Erythroblast (primary cell): ENCODE data around the gene GFOD1.

Experiments
- GATA1 ChIP-seq: IDR thresholded peaks from 2 replicates; pipeline ENCODE4 v1.6.1; 2011; ENCODE audit warnings: low read depth, mild to moderate bottlenecking, control low read depth, low read length, moderate library complexity
- POLR2A ChIP-seq: IDR thresholded peaks from 2 replicates; pipeline ENCODE4 v1.6.1; 2011; ENCODE audit warnings: mild to moderate bottlenecking, low read length

- no peak for TF ChIP-seq POLR2A
- TF ChIP-seq GATA1 = no peak
Observed at GRCh38 chr6:13444604-13445003, 42.8 kb downstream of the GFOD1 start.
